Activated B cell treated with CpG ODN at 0.5 μM for 24 hours (primary cell): ENCODE measurements around the gene PDGFD. TPM values are rescaled to one million over a fixed set of nuclear protein-coding genes. Genes with fewer than 3 reads are reported as not detected.
"Not testable (repeated sequence)": the region's sequence is repeated elsewhere in the genome, so short reads cannot be mapped to it uniquely, and the experiment has no call there.

Experiments used
- ATAC-seq: fragments of 200-7000 bp; cut with Tn5 transposase; one replicate; pipeline ENCODE4 v1.10.0; 2021; ENCODE audit warnings: low read depth, mild to moderate bottlenecking, moderate library complexity
- CTCF ChIA-PET: fragments of 350-600 bp; sonication (Branson Sonifier 250); formaldehyde crosslinking; loops from one replicate; lab custom pipeline; 2021; ENCODE audit warnings: antibody characterized with exemption; lab: Charles Lee
- POLR2A ChIA-PET: fragments of 350-600 bp; sonication (Branson Sonifier 250); formaldehyde crosslinking; loops from one replicate; lab custom pipeline; 2021; ENCODE audit warnings: antibody characterized with exemption; lab: Charles Lee
- DNase-seq: peaks from one replicate; pipeline ENCODE4 v3.0.0; 2022
- H3K27ac Mint-ChIP-seq: one replicate; pipeline ENCODE4 v1.8.0; 2020; ENCODE audit warnings: mixed read lengths
- H3K27me3 Mint-ChIP-seq: one replicate; pipeline ENCODE4 v1.8.0; 2021; ENCODE audit warnings: mixed read lengths
- H3K36me3 Mint-ChIP-seq: one replicate; pipeline ENCODE4 v1.8.0; 2021; ENCODE audit warnings: low read depth, mixed read lengths
- H3K4me1 Mint-ChIP-seq: one replicate; pipeline ENCODE4 v1.8.0; 2021; ENCODE audit warnings: mixed read lengths
- H3K4me3 Mint-ChIP-seq: one replicate; pipeline ENCODE4 v1.8.0; 2020; ENCODE audit warnings: mild to moderate bottlenecking, mixed read lengths
- H3K9me3 Mint-ChIP-seq: one replicate; pipeline ENCODE4 v1.8.0; 2020; ENCODE audit warnings: mixed read lengths
- intact Hi-C: fragments of 100-400 bp; cut with micrococcal nuclease; formaldehyde crosslinking; loops from one replicate; pipeline ENCODE4 v1.15.1; 2024
- total RNA-seq: library from RNA; stranded (reverse); gene quantifications from 2 replicates; pipeline ENCODE4 v1.2.3, GENCODE V29; 2022
- TF ChIP-seq, protein P1 (sequence below): fragments of 200-600 bp; IDR thresholded peaks from one replicate; pipeline ENCODE4 v1.8.0; 2022; ENCODE audit warnings: antibody characterized with exemption, mild to moderate bottlenecking

PDGFD gene
- total RNA-seq, 1 donor from 2014 or later = 0.53 TPM

DNA sequence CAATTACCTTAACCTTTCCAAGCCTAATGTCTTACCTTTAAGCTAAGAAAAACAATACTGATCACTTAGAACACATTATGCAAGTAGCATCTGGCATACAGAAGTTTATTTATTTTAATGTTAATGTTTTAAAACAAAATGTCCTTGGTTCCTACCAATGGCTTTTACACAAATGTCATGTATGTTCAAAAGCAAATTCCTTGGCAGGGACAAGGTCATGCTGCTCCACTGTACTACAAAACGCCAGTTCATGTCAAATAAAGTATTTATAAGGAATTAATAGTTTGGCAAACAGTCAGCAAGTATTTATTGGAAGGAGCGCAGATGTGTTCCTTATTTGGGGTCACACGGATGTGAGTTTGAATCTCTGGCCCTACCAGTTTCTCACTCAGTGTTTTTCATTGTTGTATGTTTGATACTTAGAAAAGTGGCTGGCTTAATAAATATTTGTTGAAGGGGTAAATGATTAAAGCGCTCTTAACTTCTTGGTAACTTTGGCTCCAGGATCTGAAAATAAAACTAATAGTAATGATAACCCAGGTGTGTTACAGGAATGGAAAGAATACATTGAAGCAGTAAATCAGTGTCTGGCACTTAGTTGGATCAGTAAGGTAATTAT lies 108.9 kb downstream of the PDGFD start:
- ChIA-PET CTCF (no interaction called here), POLR2A (no interaction called here)
- Mint-ChIP-seq H3K36me3 (no peaks in the 10 kb centered on the region), H3K4me3 (no peak overlapping the region), H3K9me3 (no peaks in the 10 kb centered on the region), H3K27ac (no peak overlapping the region), H3K27me3 (no peaks in the 10 kb centered on the region), H3K4me1 (no peaks in the 10 kb centered on the region)
- TF ChIP-seq, protein P1, sequence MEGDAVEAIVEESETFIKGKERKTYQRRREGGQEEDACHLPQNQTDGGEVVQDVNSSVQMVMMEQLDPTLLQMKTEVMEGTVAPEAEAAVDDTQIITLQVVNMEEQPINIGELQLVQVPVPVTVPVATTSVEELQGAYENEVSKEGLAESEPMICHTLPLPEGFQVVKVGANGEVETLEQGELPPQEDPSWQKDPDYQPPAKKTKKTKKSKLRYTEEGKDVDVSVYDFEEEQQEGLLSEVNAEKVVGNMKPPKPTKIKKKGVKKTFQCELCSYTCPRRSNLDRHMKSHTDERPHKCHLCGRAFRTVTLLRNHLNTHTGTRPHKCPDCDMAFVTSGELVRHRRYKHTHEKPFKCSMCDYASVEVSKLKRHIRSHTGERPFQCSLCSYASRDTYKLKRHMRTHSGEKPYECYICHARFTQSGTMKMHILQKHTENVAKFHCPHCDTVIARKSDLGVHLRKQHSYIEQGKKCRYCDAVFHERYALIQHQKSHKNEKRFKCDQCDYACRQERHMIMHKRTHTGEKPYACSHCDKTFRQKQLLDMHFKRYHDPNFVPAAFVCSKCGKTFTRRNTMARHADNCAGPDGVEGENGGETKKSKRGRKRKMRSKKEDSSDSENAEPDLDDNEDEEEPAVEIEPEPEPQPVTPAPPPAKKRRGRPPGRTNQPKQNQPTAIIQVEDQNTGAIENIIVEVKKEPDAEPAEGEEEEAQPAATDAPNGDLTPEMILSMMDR = no peak
- ATAC-seq (no peak), DNase-seq (no peak)
- intact Hi-C loops = no loop called here

DNA sequence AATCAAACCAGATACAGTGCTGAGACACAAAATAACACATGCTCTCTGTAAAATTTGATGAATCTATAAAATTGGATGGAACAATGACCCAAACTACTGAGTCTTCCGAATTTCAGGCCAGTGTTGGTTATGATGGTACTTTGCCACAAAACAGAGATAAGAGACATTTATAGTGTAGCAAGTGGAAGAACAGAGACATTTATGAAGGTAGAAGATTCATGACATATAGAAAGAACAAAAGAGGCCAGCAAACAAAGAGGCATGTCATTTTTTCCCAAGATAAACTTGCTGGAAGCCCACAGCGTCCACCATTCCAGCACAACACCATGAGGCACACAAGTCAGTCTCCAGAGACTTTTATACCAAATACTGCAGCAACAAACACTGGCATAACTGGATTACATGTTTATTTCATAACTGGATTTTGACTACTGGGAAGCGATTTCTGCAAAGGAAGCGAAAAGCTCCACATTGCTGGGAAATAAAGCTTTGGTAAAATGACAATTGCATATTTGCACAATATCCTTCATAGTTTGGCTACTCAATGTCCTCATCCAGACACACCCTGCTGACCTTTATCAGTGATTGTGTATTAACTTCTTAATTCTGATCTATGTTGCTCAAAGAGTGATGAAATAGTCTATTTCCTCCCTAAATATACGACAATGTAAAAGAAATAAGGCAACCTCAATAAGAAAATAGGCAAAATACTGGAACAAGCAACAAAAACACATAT lies 110.0 kb downstream of the PDGFD start:
- TF ChIP-seq, protein P1 = no peak
- no peak overlapping the region for H3K4me3 Mint-ChIP-seq
- no peaks in the 10 kb centered on the region for H3K4me1 Mint-ChIP-seq
- H3K27ac Mint-ChIP-seq = no peak overlapping the region
- no peak for ATAC-seq
- DNase-seq = no peak
- H3K36me3 Mint-ChIP-seq = no peaks in the 10 kb centered on the region
- H3K27me3 Mint-ChIP-seq = no peaks in the 10 kb centered on the region
- POLR2A ChIA-PET = no interaction called here
- CTCF ChIA-PET = no interaction called here
- H3K9me3 Mint-ChIP-seq = no peaks in the 10 kb centered on the region
- intact Hi-C loops = no loop called here

DNA sequence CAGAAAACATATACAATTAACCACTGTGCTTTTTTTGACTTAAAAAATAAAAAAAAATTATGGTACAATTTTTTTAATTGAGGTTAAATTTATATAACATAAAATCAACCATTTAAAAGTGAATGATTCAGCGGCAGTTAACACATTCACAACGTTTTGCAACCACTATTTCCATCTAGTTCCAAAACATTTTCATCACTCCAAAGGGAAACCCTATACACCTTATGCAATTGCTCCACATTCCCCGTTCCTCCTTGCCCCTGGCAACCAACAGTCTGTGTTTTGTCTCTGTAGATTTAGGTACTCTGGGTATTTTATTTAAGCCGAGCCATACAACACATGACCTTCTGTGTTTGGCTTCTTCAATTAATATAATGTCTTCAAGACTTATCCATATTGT lies 112.2 kb downstream of the PDGFD start:
- H3K4me3 Mint-ChIP-seq = no peak overlapping the region

DNA sequence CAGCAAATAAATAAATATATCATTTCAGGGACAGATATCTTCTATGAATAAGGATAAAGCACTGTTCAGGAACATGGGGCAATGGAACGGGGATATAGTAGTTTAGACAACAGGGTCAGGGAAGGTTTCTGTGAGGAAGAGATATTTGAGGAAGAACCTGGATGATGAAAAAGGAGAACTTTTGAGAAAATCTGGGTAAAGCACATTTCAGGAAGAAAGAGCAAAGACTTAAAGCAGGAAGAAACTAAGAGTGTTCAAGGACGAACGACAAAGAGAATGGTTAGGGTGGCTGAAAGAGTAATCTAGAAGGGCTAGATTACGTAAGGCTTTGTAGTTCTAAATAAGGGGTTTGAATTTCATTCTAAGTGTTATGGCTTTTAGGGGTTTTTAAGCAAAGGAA lies 114.8 kb downstream of the PDGFD start:
- CTCF ChIA-PET = no interaction called here
- ATAC-seq (no peak), DNase-seq (no peak)
- H3K4me3 Mint-ChIP-seq = no peak overlapping the region
- TF ChIP-seq, protein P1 = no peak
- POLR2A ChIA-PET = no interaction called here
- no peaks in the 10 kb centered on the region for H3K4me1 Mint-ChIP-seq
- H3K27me3 Mint-ChIP-seq = no peaks in the 10 kb centered on the region
- H3K9me3 Mint-ChIP-seq = no peaks in the 10 kb centered on the region
- H3K27ac Mint-ChIP-seq = no peak overlapping the region
- intact Hi-C loops = no loop called here
- H3K36me3 Mint-ChIP-seq = no peaks in the 10 kb centered on the region

More for the DNA sequence above, 112.2 kb downstream of the PDGFD start:
- H3K9me3 Mint-ChIP-seq = no peaks in the 10 kb centered on the region
- ChIA-PET CTCF (no interaction called here), POLR2A (no interaction called here)
- H3K36me3 Mint-ChIP-seq = no peaks in the 10 kb centered on the region
- H3K4me1 Mint-ChIP-seq = no peaks in the 10 kb centered on the region
- no peak for DNase-seq
- H3K27ac Mint-ChIP-seq = no peak overlapping the region
- TF ChIP-seq, protein P1 = no peak
- no peaks in the 10 kb centered on the region for H3K27me3 Mint-ChIP-seq
- intact Hi-C loops = no loop called here
- ATAC-seq = no peak

DNA sequence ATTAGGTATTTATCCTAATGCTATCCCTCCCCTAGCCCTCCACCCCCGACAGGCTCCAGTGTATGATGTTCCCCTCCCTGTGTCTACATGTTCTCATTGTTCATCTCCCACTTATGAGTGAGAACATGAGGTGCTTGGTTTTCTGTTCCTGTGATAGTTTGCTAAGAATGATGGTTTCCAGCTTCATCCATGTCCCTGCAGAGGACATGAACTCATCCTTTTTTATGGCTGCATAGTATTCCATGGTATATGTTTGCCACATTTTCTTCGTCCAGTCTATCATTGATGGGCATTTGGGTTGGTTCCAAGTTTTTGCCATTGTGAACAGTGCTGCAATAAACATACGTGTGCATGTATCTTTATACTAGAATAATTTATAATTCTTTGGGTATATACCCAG lies 117.1 kb downstream of the PDGFD start:
- H3K27me3 Mint-ChIP-seq, DNase-seq, H3K4me1 Mint-ChIP-seq, CTCF ChIA-PET, POLR2A ChIA-PET, ATAC-seq, H3K9me3 Mint-ChIP-seq, H3K36me3 Mint-ChIP-seq, H3K27ac Mint-ChIP-seq, H3K4me3 Mint-ChIP-seq, intact Hi-C loops: not testable (repeated sequence)
